HepG2 (cell line): Measurements from ENCODE around the gene PHYH. TPM values are rescaled to one million over a fixed set of nuclear protein-coding genes. Genes with fewer than 3 reads are reported as not detected.
A peak's percentile ranks its signal among the peaks of the same experiment; 100 is the strongest.

Experiments
- MAFG ChIP-seq: sonication (generic); formaldehyde crosslinking; IDR thresholded peaks from 2 replicates; pipeline ENCODE4 v1.5.1; 2020; ENCODE audit warnings: mild to moderate bottlenecking, missing genetic modification reagents
- TERF1 ChIP-seq: sonication (generic); formaldehyde crosslinking; IDR thresholded peaks from 2 replicates; pipeline ENCODE4 v1.8.0; 2022; ENCODE audit warnings: mild to moderate bottlenecking, missing genetic modification reagents, moderate library complexity
- ZNF460 ChIP-seq: sonication (generic); formaldehyde crosslinking; IDR thresholded peaks from 2 replicates; pipeline ENCODE4 v1.5.1; 2020; ENCODE audit warnings: missing genetic modification reagents, mild to moderate bottlenecking, borderline replicate concordance
- ZNF547 ChIP-seq: sonication (generic); formaldehyde crosslinking; IDR thresholded peaks from 2 replicates; pipeline ENCODE4 v1.5.1; 2020; ENCODE audit warnings: mild to moderate bottlenecking, missing genetic modification reagents
- ZNF570 ChIP-seq: sonication (generic); formaldehyde crosslinking; IDR thresholded peaks from 2 replicates; pipeline ENCODE4 v1.4.0; 2020; ENCODE audit warnings: mild to moderate bottlenecking, missing genetic modification reagents, borderline replicate concordance
- polyA plus RNA-seq, 8 experiments: library from polyadenylated mRNA; depleted of rRNA in 3 of 8; stranded (reverse) in 7 of 8; unstranded in 1 of 8; fragments of >200 nt; fragmentation: Illumina TruSeq in 4 of 8; extraction: Trizol in 4 of 8; gene quantifications; 2 replicates each; pipeline versions ENCODE4 v1.2.1 to v1.2.3, GENCODE V29; 2011 to 2016; ENCODE audit warnings: low read depth in 4 of 8, missing spikeins in 1 of 8, mixed read lengths in 1 of 8; ENCODE audit not compliant: insufficient read depth in 1 of 8
- total RNA-seq, 5 experiments: library from RNA; depleted of rRNA; stranded (reverse); fragments of >200 nt; fragmentation: Illumina TruSeq; extraction: Trizol; gene quantifications; 2 replicates each; pipeline ENCODE4 v1.2.3, GENCODE V29; 2016; ENCODE audit warnings: low read depth in 1 of 5
- TF ChIP-seq, protein P1 (sequence below), 2 experiments: fragments of 450-650 bp in 1 of 2; sonication (generic) in 1 of 2; formaldehyde crosslinking in 1 of 2; IDR thresholded peaks; 2 replicates each; pipeline versions ENCODE4 v1.6.1 to v1.8.0; 2016 to 2022; ENCODE audit warnings: antibody characterized with exemption in 1 of 2, mild to moderate bottlenecking in 1 of 2, missing genetic modification reagents in 1 of 2
- TF ChIP-seq, protein P2 (sequence below): sonication (generic); formaldehyde crosslinking; IDR thresholded peaks from 2 replicates; pipeline ENCODE4 v1.4.0; 2020; ENCODE audit warnings: mild to moderate bottlenecking, missing genetic modification reagents

The PHYH gene
- total and polyA plus RNA-seq, 2 of the 13 experiments (the other 11 are each of a cell fraction or from before 2014, with no cell fraction given): 27.2 to 34.5 TPM

DNA sequence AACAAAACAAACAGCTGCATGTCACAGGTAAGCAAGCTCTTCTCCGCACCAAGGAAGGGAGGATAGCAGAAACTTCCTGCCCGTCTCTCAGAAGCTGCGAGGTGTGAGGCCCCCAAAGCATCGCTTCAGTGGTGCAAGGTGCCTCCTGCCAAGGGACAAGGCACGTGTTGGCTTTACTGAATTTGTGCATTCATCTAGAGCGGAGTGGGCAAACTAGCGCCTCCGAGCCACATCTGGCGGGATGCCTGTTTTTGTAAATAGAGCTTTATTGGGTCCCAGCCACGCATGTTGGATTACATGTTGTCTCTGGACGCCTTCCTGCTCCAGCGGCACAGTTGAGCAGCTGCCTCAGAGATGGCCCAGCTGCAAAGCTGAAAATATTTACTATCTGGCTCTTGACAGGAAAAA is 27.7 kb downstream of the PHYH start (continued):
- TF ChIP-seq, protein P1, sequence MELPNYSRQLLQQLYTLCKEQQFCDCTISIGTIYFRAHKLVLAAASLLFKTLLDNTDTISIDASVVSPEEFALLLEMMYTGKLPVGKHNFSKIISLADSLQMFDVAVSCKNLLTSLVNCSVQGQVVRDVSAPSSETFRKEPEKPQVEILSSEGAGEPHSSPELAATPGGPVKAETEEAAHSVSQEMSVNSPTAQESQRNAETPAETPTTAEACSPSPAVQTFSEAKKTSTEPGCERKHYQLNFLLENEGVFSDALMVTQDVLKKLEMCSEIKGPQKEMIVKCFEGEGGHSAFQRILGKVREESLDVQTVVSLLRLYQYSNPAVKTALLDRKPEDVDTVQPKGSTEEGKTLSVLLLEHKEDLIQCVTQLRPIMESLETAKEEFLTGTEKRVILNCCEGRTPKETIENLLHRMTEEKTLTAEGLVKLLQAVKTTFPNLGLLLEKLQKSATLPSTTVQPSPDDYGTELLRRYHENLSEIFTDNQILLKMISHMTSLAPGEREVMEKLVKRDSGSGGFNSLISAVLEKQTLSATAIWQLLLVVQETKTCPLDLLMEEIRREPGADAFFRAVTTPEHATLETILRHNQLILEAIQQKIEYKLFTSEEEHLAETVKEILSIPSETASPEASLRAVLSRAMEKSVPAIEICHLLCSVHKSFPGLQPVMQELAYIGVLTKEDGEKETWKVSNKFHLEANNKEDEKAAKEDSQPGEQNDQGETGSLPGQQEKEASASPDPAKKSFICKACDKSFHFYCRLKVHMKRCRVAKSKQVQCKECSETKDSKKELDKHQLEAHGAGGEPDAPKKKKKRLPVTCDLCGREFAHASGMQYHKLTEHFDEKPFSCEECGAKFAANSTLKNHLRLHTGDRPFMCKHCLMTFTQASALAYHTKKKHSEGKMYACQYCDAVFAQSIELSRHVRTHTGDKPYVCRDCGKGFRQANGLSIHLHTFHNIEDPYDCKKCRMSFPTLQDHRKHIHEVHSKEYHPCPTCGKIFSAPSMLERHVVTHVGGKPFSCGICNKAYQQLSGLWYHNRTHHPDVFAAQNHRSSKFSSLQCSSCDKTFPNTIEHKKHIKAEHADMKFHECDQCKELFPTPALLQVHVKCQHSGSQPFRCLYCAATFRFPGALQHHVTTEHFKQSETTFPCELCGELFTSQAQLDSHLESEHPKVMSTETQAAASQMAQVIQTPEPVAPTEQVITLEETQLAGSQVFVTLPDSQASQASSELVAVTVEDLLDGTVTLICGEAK (IDR thresholded peaks at IDR 0.05): no peak
- TF ChIP-seq, protein P1 (CRISPR knock-in tag; IDR thresholded peaks at IDR 0.05): peak; percentile 93
- TF ChIP-seq ZNF570 (CRISPR knock-in tag) (no peak), ZNF460 (CRISPR knock-in tag) (no peak), TERF1 (CRISPR knock-in tag) (no peak), ZNF547 (CRISPR knock-in tag) (no peak), MAFG (CRISPR knock-in tag) (no peak)
- TF ChIP-seq, protein P2, sequence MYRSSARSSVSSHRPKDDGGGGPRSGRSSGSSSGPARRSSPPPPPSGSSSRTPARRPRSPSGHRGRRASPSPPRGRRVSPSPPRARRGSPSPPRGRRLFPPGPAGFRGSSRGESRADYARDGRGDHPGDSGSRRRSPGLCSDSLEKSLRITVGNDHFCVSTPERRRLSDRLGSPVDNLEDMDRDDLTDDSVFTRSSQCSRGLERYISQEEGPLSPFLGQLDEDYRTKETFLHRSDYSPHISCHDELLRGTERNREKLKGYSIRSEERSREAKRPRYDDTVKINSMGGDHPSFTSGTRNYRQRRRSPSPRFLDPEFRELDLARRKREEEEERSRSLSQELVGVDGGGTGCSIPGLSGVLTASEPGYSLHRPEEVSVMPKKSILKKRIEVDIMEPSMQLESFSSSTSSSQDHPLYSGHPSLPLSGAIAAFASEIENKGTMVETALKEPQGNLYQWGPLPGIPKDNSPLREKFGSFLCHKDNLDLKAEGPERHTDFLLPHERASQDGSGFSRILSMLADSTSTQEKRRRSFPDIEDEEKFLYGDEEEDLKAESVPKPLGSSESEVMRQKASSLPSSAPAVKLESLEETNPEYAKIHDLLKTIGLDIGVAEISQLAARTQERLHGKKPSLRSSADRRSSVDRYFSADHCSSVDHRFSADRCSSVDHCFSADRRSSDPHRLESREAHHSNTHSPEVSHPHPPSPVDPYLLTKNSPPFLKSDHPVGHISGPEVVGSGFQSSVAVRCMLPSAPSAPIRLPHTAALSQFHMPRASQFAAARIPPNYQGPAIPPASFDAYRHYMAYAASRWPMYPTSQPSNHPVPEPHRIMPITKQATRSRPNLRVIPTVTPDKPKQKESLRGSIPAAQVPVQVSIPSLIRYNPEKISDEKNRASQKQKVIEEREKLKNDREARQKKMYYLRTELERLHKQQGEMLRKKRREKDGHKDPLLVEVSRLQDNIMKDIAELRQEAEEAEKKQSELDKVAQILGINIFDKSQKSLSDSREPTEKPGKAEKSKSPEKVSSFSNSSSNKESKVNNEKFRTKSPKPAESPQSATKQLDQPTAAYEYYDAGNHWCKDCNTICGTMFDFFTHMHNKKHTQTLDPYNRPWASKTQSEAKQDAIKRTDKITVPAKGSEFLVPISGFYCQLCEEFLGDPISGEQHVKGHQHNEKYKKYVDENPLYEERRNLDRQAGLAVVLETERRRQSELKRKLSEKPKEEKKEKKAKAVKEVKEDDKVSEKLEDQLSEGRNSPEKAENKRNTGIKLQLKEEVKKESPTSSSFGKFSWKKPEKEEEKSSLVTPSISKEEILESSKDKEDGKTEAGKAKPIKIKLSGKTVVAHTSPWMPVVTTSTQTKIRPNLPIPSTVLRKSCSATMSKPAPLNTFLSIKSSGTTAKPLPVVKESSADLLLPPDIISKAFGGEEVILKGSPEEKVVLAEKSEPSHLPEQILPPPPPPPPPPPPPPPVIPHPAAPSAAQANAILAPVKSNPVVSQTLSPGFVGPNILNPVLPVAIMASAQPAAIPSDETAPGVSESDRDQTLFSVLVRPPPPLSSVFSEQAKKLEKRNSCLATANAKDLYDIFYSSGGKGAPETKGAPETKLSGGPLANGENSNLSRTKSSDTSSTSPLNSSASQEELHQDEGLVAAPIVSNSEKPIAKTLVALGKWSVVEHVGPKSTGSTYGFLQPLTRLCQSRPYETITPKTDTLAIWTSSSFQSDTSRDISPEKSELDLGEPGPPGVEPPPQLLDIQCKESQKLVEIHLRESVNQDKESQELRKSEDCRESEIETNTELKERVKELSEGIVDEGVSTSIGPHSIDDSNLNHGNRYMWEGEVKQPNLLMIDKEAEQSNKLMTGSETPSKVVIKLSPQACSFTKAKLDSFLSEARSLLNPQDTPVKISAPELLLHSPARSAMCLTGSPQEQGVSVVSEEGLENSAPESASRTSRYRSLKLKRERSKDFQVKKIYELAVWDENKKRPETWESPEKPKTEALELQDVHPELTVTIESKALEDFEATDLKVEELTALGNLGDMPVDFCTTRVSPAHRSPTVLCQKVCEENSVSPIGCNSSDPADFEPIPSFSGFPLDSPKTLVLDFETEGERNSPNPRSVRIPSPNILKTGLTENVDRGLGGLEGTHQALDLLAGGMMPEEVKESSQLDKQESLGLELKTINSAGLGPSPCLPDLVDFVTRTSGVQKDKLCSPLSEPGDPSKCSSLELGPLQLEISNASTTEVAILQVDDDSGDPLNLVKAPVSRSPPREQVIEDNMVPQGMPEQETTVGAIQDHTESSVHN (CRISPR knock-in tag): 0 out of 2 replicates have a peak, but pooled peaks have one; percentile 69
